K562 treated with DMSO at 1 percent for 12 hours (cell line): ENCODE measurements around the gene RASL10B. TPM values are rescaled to one million over a fixed set of nuclear protein-coding genes. Genes with fewer than 3 reads are reported as not detected.

Source experiments
- total RNA-seq: library from RNA; unstranded; fragments of 300-600 nt; gene quantifications from 2 replicates; pipeline ENCODE4 v1.2.3, GENCODE V29; 2022; ENCODE audit not compliant: insufficient read depth

Gene RASL10B
- not detected in 2 replicates for total RNA-seq

DNA sequence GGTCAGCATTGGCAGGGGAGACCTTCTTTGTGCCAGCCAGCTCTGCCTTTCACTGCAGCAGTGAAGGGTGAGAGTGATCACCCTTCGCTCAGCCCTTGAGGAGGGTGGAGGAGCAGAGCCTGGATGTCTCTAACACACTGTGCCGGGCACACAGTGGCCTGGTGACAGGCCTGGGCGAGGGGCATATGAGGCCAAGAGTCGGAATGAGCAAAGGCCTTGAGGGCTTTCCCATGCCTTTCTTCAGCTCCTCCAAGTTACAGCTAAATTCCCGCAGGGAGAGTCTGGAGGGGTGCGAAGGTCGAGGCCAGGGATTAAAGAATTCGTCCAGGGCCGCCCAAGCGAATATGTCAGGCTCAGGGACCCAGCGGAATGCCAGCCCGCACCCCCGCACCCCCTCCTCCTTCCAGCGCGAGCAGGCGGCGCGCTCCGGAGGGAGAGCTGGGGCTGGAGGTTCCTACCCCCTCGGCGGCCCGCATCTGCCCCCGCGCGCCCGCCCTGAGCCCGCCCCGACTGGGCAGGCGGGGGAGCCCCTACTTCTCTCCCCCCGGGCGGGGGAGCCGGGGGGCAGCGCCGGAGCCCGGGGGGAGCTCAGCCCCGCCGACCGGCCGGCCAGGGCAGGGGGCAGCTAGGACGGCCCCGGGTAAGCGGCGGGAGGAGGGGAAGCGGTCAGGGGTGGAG is at the start of gene RASL10B:
RASL10B (plus strand) TSS at position 401 of the 678 bp plus-strand sequence. CDS start 3,546 bp downstream, outside the sequence.

GRCh38 chr17:35752945-35753764 is 21.7 kb downstream of the RASL10B start, which contains the start of gene GAS2L2:
Gene GAS2L2, minus strand, starts transcription at chr17:35753239. Its CDS starts 389 bp downstream, at chr17:35752850.

GRCh38 chr17:35760587-35760986 is 29.1 kb downstream of the RASL10B start, which contains the start of gene C17orf50:
Gene C17orf50, plus strand, starts transcription at chr17:35760887. Its CDS starts 55 bp downstream, at chr17:35760942.

Other genes starting within 250 kb of the RASL10B start
- 0.72 TPM in 1 of 2 replicates, not detected in the other for gene SLFN12L, start 194.0 kb upstream of the RASL10B start, total RNA-seq
- gene SLFN14, start 170.8 kb upstream of the RASL10B start, total RNA-seq, result 0.82 and 3.3 TPM in 2 replicates
- gene PEX12, start 153.1 kb upstream of the RASL10B start, total RNA-seq, result 5.6 and 6.1 TPM in 2 replicates
- gene AP2B1, start 144.3 kb upstream of the RASL10B start, total RNA-seq, result 41.9 and 120 TPM in 2 replicates
- not detected in 2 replicates for gene GAS2L2, start 21.6 kb downstream of the RASL10B start, total RNA-seq
- gene C17orf50, start 29.2 kb downstream of the RASL10B start, total RNA-seq, result not detected in 2 replicates
- not detected in 2 replicates for gene MMP28, start 64.0 kb downstream of the RASL10B start, total RNA-seq
- gene TAF15, start 77.8 kb downstream of the RASL10B start, total RNA-seq, result 64.6 and 167 TPM in 2 replicates
- gene HEATR9, start 137.3 kb downstream of the RASL10B start, total RNA-seq, result not detected in 2 replicates
- not detected in 2 replicates for gene CCL5, start 148.7 kb downstream of the RASL10B start, total RNA-seq
- gene RDM1, start 199.1 kb downstream of the RASL10B start, total RNA-seq, result 8.6 and 22.3 TPM in 2 replicates
- not detected in 2 replicates for gene LYZL6, start 212.1 kb downstream of the RASL10B start, total RNA-seq
- gene CCL16, start 249.9 kb downstream of the RASL10B start, total RNA-seq, result not detected in 2 replicates